HepG2 (cell line): Measurements from ENCODE around the gene GPSM1. TPM values are rescaled to one million over a fixed set of nuclear protein-coding genes. Genes with fewer than 3 reads are reported as not detected.

Source experiments
- ATAC-seq: fragments of 200-7000 bp; cut with Tn5 transposase; 3 replicates; pipeline ENCODE4 v1.9.1; 2020; ENCODE audit warnings: mild to moderate bottlenecking, moderate library complexity
- BruUV-seq: library from RNA; stranded (reverse); fragments of 400-500 nt; replicated peaks from 2 replicates; lab custom pipeline; 2021; lab: Mats Ljungman, UMichigan
- CTCF ChIA-PET: fragments of 300-600 bp; formaldehyde crosslinking; extraction: SDS; loops from one replicate; lab custom pipeline; 2021; ENCODE audit warnings: low total read pairs, inconsistent platforms, low intra/inter-chr PET ratio; lab: Yijun Ruan, JAX
- POLR2A ChIA-PET: fragments of 350-600 bp; sonication (Branson Sonifier 250); formaldehyde crosslinking; loops from one replicate; lab custom pipeline; 2020; ENCODE audit warnings: antibody characterized with exemption, inconsistent platforms; lab: Yijun Ruan, JAX
- DNase-seq: peaks from one replicate; pipeline ENCODE4 v3.0.0-alpha.2; 2015; ENCODE audit warnings: low spot score
- FAIRE-seq: peaks from 3 replicates; lab custom pipeline; 2011; peaks lifted over from hg19 to GRCh38; lab: Jason Lieb, UNC
- H2AFZ ChIP-seq: one replicate; pipeline ENCODE4 v1.6.1; 2011; ENCODE audit warnings: low read length, inconsistent platforms
- H3K27ac ChIP-seq: fragments of 300-600 bp; 3 replicates; pipeline ENCODE4 v1.8.0; 2011; ENCODE audit warnings: mixed run types, mild to moderate bottlenecking, mixed read lengths, low read length, inconsistent platforms; ENCODE audit not compliant: insufficient read depth; ENCODE audit errors: extremely low read length
- H3K27me3 ChIP-seq, 2 experiments: fragments of 200-600 bp in 1 of 2; 2 replicates in 1 of 2; 3 replicates in 1 of 2; pipeline versions ENCODE4 v1.6.0 to v1.8.0; 2011; ENCODE audit warnings: low read length in 2 of 2, mild to moderate bottlenecking in 2 of 2, moderate library complexity in 2 of 2, inconsistent platforms in 1 of 2; ENCODE audit not compliant: insufficient read depth in 2 of 2, control insufficient read depth in 1 of 2
- H3K36me3 ChIP-seq, 2 experiments: fragments of 200-600 bp in 1 of 2; replicated peaks in 1 of 2; 2 replicates in 1 of 2; 3 replicates in 1 of 2; pipeline versions ENCODE4 v1.5.1 to v1.8.0; 2011; ENCODE audit warnings: low read length in 2 of 2, inconsistent platforms in 1 of 2; ENCODE audit not compliant: insufficient read depth in 2 of 2, control insufficient read depth in 1 of 2
- H3K4me1 ChIP-seq: 2 replicates; pipeline ENCODE4 v1.5.1; 2012; ENCODE audit warnings: low read length, inconsistent platforms; ENCODE audit not compliant: insufficient read depth
- H3K4me2 ChIP-seq: 2 replicates; pipeline ENCODE4 v1.6.0; 2011; ENCODE audit warnings: low read depth, low read length, inconsistent platforms
- H3K4me3 ChIP-seq, 3 experiments: fragments of 200-600 bp in 1 of 3; sonication (generic), shearing (Covaris generic) in 1 of 3; replicated peaks in 1 of 3; 2 replicates each; pipeline ENCODE4 v1.5.1; 2011 to 2016; ENCODE audit warnings: low read length in 3 of 3, inconsistent platforms in 2 of 3, low read depth in 2 of 3, mild to moderate bottlenecking in 2 of 3, control low read depth in 1 of 3, mixed read lengths in 1 of 3; ENCODE audit not compliant: insufficient read depth in 1 of 3
- H3K79me2 ChIP-seq: one replicate; pipeline ENCODE4 v1.6.1; 2011; ENCODE audit warnings: low read length, inconsistent platforms; ENCODE audit not compliant: insufficient read depth
- H3K9ac ChIP-seq: 2 replicates; pipeline ENCODE4 v1.6.0; 2011; ENCODE audit warnings: mild to moderate bottlenecking, low read depth, low read length, inconsistent platforms; ENCODE audit not compliant: insufficient read depth
- H3K9me3 ChIP-seq: 2 replicates; pipeline ENCODE4 v1.5.1; 2012; ENCODE audit warnings: mild to moderate bottlenecking, low read length
- H4K20me1 ChIP-seq: 2 replicates; pipeline ENCODE4 v1.6.0; 2011; ENCODE audit warnings: inconsistent platforms, mild to moderate bottlenecking, low read length, moderate library complexity; ENCODE audit not compliant: insufficient read depth
- ARNT ChIP-seq: fragments of 450-650 bp; IDR thresholded peaks from 2 replicates; pipeline ENCODE4 v1.6.1; 2017
- HHEX ChIP-seq: IDR thresholded peaks from 2 replicates; pipeline ENCODE4 v1.6.1; 2016; ENCODE audit warnings: control low read depth
- HNRNPL ChIP-seq: fragments of 200-400 bp; formaldehyde crosslinking; IDR thresholded peaks from 2 replicates; pipeline ENCODE4 v1.6.1; 2017; ENCODE audit warnings: mild to moderate bottlenecking, low read depth, low read length
- IKZF1 ChIP-seq: fragments of 450-650 bp; IDR thresholded peaks from 2 replicates; pipeline ENCODE4 v1.7.1; 2016
- MED8 ChIP-seq: sonication (generic); formaldehyde crosslinking; IDR thresholded peaks from 2 replicates; pipeline ENCODE4 v1.8.1; 2023; ENCODE audit warnings: mild to moderate bottlenecking, missing genetic modification reagents; ENCODE audit not compliant: insufficient replicate concordance
- SATB2 ChIP-seq: sonication (generic); formaldehyde crosslinking; IDR thresholded peaks from 2 replicates; pipeline ENCODE4 v1.5.0; 2020; ENCODE audit warnings: missing genetic modification reagents
- WIZ ChIP-seq: sonication (generic); formaldehyde crosslinking; IDR thresholded peaks from 2 replicates; pipeline ENCODE4 v1.5.1; 2020; ENCODE audit warnings: mild to moderate bottlenecking, missing genetic modification reagents
- ZBTB33 ChIP-seq: sonication (generic); formaldehyde crosslinking; IDR thresholded peaks from 2 replicates; pipeline ENCODE4 v1.4.0; 2020; ENCODE audit warnings: missing genetic modification reagents
- ZMYM4 ChIP-seq: sonication (generic); formaldehyde crosslinking; IDR thresholded peaks from 2 replicates; pipeline ENCODE4 v1.8.1; 2023; ENCODE audit warnings: mild to moderate bottlenecking, missing genetic modification reagents
- ZNF251 ChIP-seq: sonication (generic); formaldehyde crosslinking; IDR thresholded peaks from 2 replicates; pipeline ENCODE4 v1.9.0; 2021; ENCODE audit warnings: mild to moderate bottlenecking, missing genetic modification reagents
- ZNF253 ChIP-seq: sonication (generic); formaldehyde crosslinking; IDR thresholded peaks from 2 replicates; pipeline ENCODE4 v1.8.0; 2022; ENCODE audit warnings: mild to moderate bottlenecking, missing genetic modification reagents, borderline replicate concordance
- ZNF468 ChIP-seq: sonication (generic); formaldehyde crosslinking; IDR thresholded peaks from 2 replicates; pipeline ENCODE4 v1.8.0; 2022; ENCODE audit warnings: mild to moderate bottlenecking, moderate library complexity, missing genetic modification reagents
- WGBS: methylation state at CpG from one replicate; pipeline ENCODE4 v1.1.6; 2017; ENCODE audit warnings: low lambda C conversion rate; 5-methylcytosine and 5-hydroxymethylcytosine counted together
- in situ Hi-C: cut with HindIII; loops from 2 replicates; pipeline ENCODE4 v1.10.0; 2017; ENCODE audit warnings: low pct_unique_long_range_greater_than_20kb; ENCODE audit not compliant: extremely low pct_ligation_motif_present
- intact Hi-C: fragments of 100-400 bp; cut with micrococcal nuclease; formaldehyde crosslinking; loops from one replicate; pipeline ENCODE4 v1.10.0; 2022; ENCODE audit not compliant: unreplicated experiment
- polyA plus RNA-seq, 8 experiments: library from polyadenylated mRNA; depleted of rRNA in 3 of 8; stranded (reverse) in 7 of 8; unstranded in 1 of 8; fragments of >200 nt; fragmentation: Illumina TruSeq in 4 of 8; extraction: Trizol in 4 of 8; gene quantifications; 2 replicates each; pipeline versions ENCODE4 v1.2.1 to v1.2.3, GENCODE V29; 2011 to 2016; ENCODE audit warnings: low read depth in 4 of 8, missing spikeins in 1 of 8, mixed read lengths in 1 of 8; ENCODE audit not compliant: insufficient read depth in 1 of 8
- total RNA-seq, 5 experiments: library from RNA; depleted of rRNA; stranded (reverse); fragments of >200 nt; fragmentation: Illumina TruSeq; extraction: Trizol; gene quantifications; 2 replicates each; pipeline ENCODE4 v1.2.3, GENCODE V29; 2016; ENCODE audit warnings: low read depth in 1 of 5
- TF ChIP-seq, protein P1 (sequence below): sonication (generic); formaldehyde crosslinking; IDR thresholded peaks from 2 replicates; pipeline ENCODE4 v1.5.0; 2020; ENCODE audit warnings: mild to moderate bottlenecking, missing genetic modification reagents, borderline replicate concordance
- TF ChIP-seq, protein P2 (sequence below): sonication (generic); formaldehyde crosslinking; IDR thresholded peaks from 2 replicates; pipeline ENCODE4 v1.4.0; 2020; ENCODE audit warnings: missing genetic modification reagents

GPSM1 gene
- total and polyA plus RNA-seq, 2 of the 13 experiments (the other 11 are each of a cell fraction or from before 2014, with no cell fraction given): 1.0 to 2.4 TPM

DNA sequence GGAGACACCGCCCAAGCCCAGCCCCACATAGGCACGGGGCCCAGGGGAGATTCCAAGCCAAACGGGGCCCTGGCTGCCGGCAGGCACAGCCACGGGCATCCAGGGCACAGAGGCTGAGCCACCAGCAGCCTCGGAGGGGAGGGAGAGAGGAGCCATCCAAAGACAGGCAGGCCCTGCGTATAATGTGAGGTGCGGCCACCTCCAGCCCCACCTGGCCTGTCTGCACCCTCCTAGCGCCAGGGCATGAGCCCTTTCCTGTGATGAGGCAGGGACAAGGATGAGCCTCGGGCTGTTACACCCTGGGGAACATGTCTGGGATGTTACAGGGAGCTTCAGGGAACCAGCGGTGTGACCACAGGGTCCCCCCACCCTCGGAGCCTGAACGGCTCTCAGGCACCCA lies 22.4 kb upstream of the GPSM1 start (continued):
- TF ChIP-seq ZNF253 (no peak), MED8 (CRISPR knock-in tag) (no peak), WIZ (CRISPR knock-in tag) (no peak), ZMYM4 (CRISPR knock-in tag) (no peak), SATB2 (CRISPR knock-in tag) (no peak), ZNF468 (CRISPR knock-in tag) (no peak), ZNF251 (CRISPR knock-in tag) (no peak)

GRCh38 chr9:136305804-136306203 lies 21.5 kb upstream of the GPSM1 start:
- Histone ChIP-seq H3K4me1 (peaks cover 42% of the 10 kb centered on the region), H3K4me2 (no peak overlapping the region), H3K9me3 (no peaks in the 10 kb centered on the region), H3K27me3 (peaks cover 3 to 27% of the 10 kb centered on the region in 2 experiments), H3K4me3 (no peak overlapping the region; a peak in 1 of 6 replicates), H2AFZ (no peak overlapping the region), H3K9ac (no peak overlapping the region), H3K36me3 (no peaks in the 10 kb centered on the region), H4K20me1 (no peaks in the 10 kb centered on the region), H3K27ac (no peak overlapping the region), H3K79me2 (no peaks in the 10 kb centered on the region)
- in situ Hi-C loops: no loop called here
- peak; percentile 32 for ATAC-seq
- no TSS peak for BruUV-seq
- no peak for DNase-seq
- WGBS: 17% methylated on average over 7 of the region's 18 CpGs
- FAIRE-seq: no peak
- ChIA-PET POLR2A (no interaction called here), CTCF (no interaction called here)
- intact Hi-C loops: no loop called here
- no peak for TF ChIP-seq HNRNPL
- no peak for TF ChIP-seq ZBTB33 (CRISPR knock-in tag)
- TF ChIP-seq, protein P1, sequence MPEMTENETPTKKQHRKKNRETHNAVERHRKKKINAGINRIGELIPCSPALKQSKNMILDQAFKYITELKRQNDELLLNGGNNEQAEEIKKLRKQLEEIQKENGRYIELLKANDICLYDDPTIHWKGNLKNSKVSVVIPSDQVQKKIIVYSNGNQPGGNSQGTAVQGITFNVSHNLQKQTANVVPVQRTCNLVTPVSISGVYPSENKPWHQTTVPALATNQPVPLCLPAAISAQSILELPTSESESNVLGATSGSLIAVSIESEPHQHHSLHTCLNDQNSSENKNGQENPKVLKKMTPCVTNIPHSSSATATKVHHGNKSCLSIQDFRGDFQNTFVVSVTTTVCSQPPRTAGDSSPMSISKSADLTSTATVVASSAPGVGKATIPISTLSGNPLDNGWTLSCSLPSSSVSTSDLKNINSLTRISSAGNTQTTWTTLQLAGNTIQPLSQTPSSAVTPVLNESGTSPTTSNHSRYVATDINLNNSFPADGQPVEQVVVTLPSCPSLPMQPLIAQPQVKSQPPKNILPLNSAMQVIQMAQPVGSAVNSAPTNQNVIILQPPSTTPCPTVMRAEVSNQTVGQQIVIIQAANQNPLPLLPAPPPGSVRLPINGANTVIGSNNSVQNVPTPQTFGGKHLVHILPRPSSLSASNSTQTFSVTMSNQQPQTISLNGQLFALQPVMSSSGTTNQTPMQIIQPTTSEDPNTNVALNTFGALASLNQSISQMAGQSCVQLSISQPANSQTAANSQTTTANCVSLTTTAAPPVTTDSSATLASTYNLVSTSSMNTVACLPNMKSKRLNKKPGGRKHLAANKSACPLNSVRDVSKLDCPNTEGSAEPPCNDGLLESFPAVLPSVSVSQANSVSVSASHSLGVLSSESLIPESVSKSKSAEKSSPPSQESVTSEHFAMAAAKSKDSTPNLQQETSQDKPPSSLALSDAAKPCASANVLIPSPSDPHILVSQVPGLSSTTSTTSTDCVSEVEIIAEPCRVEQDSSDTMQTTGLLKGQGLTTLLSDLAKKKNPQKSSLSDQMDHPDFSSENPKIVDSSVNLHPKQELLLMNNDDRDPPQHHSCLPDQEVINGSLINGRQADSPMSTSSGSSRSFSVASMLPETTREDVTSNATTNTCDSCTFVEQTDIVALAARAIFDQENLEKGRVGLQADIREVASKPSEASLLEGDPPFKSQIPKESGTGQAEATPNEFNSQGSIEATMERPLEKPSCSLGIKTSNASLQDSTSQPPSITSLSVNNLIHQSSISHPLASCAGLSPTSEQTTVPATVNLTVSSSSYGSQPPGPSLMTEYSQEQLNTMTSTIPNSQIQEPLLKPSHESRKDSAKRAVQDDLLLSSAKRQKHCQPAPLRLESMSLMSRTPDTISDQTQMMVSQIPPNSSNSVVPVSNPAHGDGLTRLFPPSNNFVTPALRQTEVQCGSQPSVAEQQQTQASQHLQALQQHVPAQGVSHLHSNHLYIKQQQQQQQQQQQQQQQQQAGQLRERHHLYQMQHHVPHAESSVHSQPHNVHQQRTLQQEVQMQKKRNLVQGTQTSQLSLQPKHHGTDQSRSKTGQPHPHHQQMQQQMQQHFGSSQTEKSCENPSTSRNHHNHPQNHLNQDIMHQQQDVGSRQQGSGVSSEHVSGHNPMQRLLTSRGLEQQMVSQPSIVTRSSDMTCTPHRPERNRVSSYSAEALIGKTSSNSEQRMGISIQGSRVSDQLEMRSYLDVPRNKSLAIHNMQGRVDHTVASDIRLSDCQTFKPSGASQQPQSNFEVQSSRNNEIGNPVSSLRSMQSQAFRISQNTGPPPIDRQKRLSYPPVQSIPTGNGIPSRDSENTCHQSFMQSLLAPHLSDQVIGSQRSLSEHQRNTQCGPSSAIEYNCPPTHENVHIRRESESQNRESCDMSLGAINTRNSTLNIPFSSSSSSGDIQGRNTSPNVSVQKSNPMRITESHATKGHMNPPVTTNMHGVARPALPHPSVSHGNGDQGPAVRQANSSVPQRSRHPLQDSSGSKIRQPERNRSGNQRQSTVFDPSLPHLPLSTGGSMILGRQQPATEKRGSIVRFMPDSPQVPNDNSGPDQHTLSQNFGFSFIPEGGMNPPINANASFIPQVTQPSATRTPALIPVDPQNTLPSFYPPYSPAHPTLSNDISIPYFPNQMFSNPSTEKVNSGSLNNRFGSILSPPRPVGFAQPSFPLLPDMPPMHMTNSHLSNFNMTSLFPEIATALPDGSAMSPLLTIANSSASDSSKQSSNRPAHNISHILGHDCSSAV (CRISPR knock-in tag): no peak
- no peak for TF ChIP-seq IKZF1
- TF ChIP-seq, protein P2, sequence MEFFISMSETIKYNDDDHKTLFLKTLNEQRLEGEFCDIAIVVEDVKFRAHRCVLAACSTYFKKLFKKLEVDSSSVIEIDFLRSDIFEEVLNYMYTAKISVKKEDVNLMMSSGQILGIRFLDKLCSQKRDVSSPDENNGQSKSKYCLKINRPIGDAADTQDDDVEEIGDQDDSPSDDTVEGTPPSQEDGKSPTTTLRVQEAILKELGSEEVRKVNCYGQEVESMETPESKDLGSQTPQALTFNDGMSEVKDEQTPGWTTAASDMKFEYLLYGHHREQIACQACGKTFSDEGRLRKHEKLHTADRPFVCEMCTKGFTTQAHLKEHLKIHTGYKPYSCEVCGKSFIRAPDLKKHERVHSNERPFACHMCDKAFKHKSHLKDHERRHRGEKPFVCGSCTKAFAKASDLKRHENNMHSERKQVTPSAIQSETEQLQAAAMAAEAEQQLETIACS (CRISPR knock-in tag): no peak
- no peak for TF ChIP-seq HHEX (CRISPR knock-in tag)
- no peak for TF ChIP-seq ARNT
